Measurements from ENCODE around the gene VIL1. TPM values are rescaled to one million over a fixed set of nuclear protein-coding genes. Genes with fewer than 3 reads are reported as not detected.

Gene VIL1
- total and polyA plus RNA-seq, 9 donors = 0.05 to 1.3 (median 0.38) TPM; not detected in 6

GRCh38 chr2:218501665-218502064, 82.7 kb downstream of the VIL1 start:
- no peak overlapping the region for H3K27ac ChIP-seq
- intact Hi-C loops (cut with DNase I) = no loop called here
- WGBS, 3 donors = 4 to 11% (median 9%) methylated on average over 2 of the region's 2 CpGs
- H3K9me3 ChIP-seq = no peaks in the 10 kb centered on the region
- no peaks in the 10 kb centered on the region for H3K36me3 ChIP-seq
- H3K27me3 ChIP-seq = no peaks in the 10 kb centered on the region
- H3K4me1 ChIP-seq (ENCODE audit: insufficient read depth) = no peaks in the 10 kb centered on the region
- no peak overlapping the region for H3K4me3 ChIP-seq
- DNase-seq = no peak
- TF ChIP-seq POLR2A (IDR thresholded peaks at IDR 0.05) (no peak), EP300 (IDR thresholded peaks at IDR 0.05) (no peak), CTCF (IDR thresholded peaks at IDR 0.05) (no peak)

MicroRNAs within 50 kb of the gene (microRNA counts, 767-probe panel; counts per million panel counts)
- microRNA hsa-miR-26b-5p = 6,017 counts per million, percentile 97 among the panel's probes with 10 or more counts

Small RNA genes lying within 50 kb of the gene (microRNA-seq; reads per million reads assigned to microRNA genes)
- gene MIR26B = 28,433 to 75,475 (median 28,756) reads per million in 3 donors

Small RNA genes lying within 50 kb of the gene (small RNA-seq; reads per million reads assigned to genes)
- gene MIR26B = 344 reads per million, percentile 95 among the genes with 10 or more reads in this experiment

Other genes starting within 250 kb of the VIL1 start
- gene ARPC2, start 201.9 kb upstream of the VIL1 start, total RNA-seq = 100 to 1,000 TPM; 135 to 229 (median 166) TPM
- 100 to 1,000 TPM; 170 to 357 TPM for gene ARPC2, start 201.9 kb upstream of the VIL1 start, polyA plus RNA-seq
- 1 to 10 TPM in 5 of 7 donors, under 1 TPM in 2; 0.38 to 3.8 (median 2.1) TPM for gene GPBAR1, start 158.1 kb upstream of the VIL1 start, total RNA-seq
- gene GPBAR1, start 158.1 kb upstream of the VIL1 start, polyA plus RNA-seq = 1 to 10 TPM in 1 of 2 donors, under 1 TPM in 1; 0.28 to 2.8 TPM
- 100 to 1,000 TPM in 5 of 7 donors, 10 to 100 TPM in 2; 86.5 to 123 (median 106) TPM for gene AAMP, start 149.0 kb upstream of the VIL1 start, total RNA-seq
- 100 to 1,000 TPM in 1 of 2 donors, 10 to 100 TPM in 1; 71.1 to 144 TPM for gene AAMP, start 149.0 kb upstream of the VIL1 start, polyA plus RNA-seq
- 10 to 100 TPM; 37.3 to 59.6 (median 48.1) TPM for gene PNKD, start 148.6 kb upstream of the VIL1 start, total RNA-seq
- 10 to 100 TPM; 23.3 to 74.5 TPM for gene PNKD, start 148.6 kb upstream of the VIL1 start, polyA plus RNA-seq
- 100 to 1,000 TPM in 6 of 7 donors, 10 to 100 TPM in 1; 80.6 to 137 (median 114) TPM for gene TMBIM1, start 126.6 kb upstream of the VIL1 start, total RNA-seq
- gene TMBIM1, start 126.6 kb upstream of the VIL1 start, polyA plus RNA-seq = 100 to 1,000 TPM; 106 to 259 TPM
- 1 to 10 TPM in 5 of 7 donors, not detected in 2; 1.2 to 9.4 (median 1.4) TPM for gene CATIP, start 62.3 kb upstream of the VIL1 start, total RNA-seq
- under 1 TPM in 1 of 2 donors, not detected in 1; 0.12 TPM for gene CATIP, start 62.3 kb upstream of the VIL1 start, polyA plus RNA-seq
- 10 to 100 TPM in 3 of 7 donors, 1 to 10 TPM in 4; 1.0 to 28.9 (median 8.7) TPM for gene SLC11A1, start 36.9 kb upstream of the VIL1 start, total RNA-seq
- gene SLC11A1, start 36.9 kb upstream of the VIL1 start, polyA plus RNA-seq = 1 to 10 TPM in 1 of 2 donors, under 1 TPM in 1; 0.83 to 3.0 TPM
- gene CTDSP1, start 19.3 kb upstream of the VIL1 start, total RNA-seq = 100 to 1,000 TPM in 5 of 7 donors, 10 to 100 TPM in 2; 68.8 to 211 (median 159) TPM
- gene CTDSP1, start 19.3 kb upstream of the VIL1 start, polyA plus RNA-seq = 100 to 1,000 TPM in 1 of 2 donors, 10 to 100 TPM in 1; 38.6 to 135 TPM
- gene USP37, start 149.2 kb downstream of the VIL1 start, total RNA-seq = 10 to 100 TPM; 13.3 to 56.8 (median 21.3) TPM
- 1 to 10 TPM; 4.2 to 6.1 TPM for gene USP37, start 149.2 kb downstream of the VIL1 start, polyA plus RNA-seq
- gene CNOT9, start 149.7 kb downstream of the VIL1 start, total RNA-seq = 10 to 100 TPM; 28.3 to 53.9 (median 33.2) TPM
- 10 to 100 TPM; 16.2 to 34.3 TPM for gene CNOT9, start 149.7 kb downstream of the VIL1 start, polyA plus RNA-seq
- gene PLCD4, start 188.8 kb downstream of the VIL1 start, total RNA-seq = 1 to 10 TPM in 3 of 7 donors, under 1 TPM in 4; 0.24 to 1.5 (median 0.91) TPM
- under 1 TPM; 0.21 to 0.88 TPM for gene PLCD4, start 188.8 kb downstream of the VIL1 start, polyA plus RNA-seq
- gene ZNF142, start 240.5 kb downstream of the VIL1 start, total RNA-seq = 10 to 100 TPM; 10.9 to 33.9 (median 24.0) TPM
- 1 to 10 TPM; 7.0 to 8.2 TPM for gene ZNF142, start 240.5 kb downstream of the VIL1 start, polyA plus RNA-seq
- 10 to 100 TPM; 14.7 to 45.2 (median 35.0) TPM for gene BCS1L, start 240.6 kb downstream of the VIL1 start, total RNA-seq
- gene BCS1L, start 240.6 kb downstream of the VIL1 start, polyA plus RNA-seq = 10 to 100 TPM; 31.5 to 34.4 TPM

Measured in ovary (tissue), 9 donors.